ENCODE results near the gene ZNF865.

ZNF865 gene

DNA sequence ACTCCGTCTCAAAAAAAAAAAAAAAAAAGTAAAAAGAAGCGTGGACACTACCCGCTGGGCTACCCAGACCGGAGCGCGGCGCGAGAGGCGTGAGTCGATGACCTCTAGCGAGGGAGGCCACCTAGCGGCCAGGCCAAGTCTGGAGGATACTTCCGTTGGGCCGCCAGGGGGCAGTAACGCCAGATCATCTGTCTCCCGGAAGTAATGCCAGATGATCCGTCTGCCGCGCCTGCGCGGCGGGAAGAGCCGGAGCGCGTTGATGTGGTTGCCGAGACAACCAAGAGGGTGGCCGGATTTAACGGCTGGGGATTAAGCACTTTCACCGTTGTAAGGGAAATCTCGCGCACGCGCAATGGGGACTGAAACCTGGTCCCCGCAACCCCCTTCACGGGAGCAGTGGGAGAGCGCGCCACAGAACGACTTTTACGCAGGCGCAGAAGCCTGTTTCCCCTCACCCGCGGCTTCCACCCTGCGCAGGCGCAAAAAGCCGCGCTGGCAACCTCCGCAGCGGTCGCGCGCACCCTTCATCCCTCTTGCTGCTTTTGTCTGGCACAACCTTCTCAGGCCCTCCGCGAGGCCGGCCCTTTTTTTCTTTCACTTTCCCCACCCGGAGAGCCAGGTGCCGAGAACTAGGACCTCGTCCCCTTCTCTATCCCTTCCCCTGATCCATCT, 48.3 kb downstream of the ZNF865 start:
- Histone ChIP-seq H3K4me2 (ENCODE audit: low read depth, low read length) (peak overlapping the region; percentile 44), H3K27ac (ENCODE audit: low read length) (peak overlapping the region; percentile 87), H3K4me1 (ENCODE audit: low read length) (peaks cover 20% of the 10 kb centered on the region; the same call in 1 of the 2 replicates), H3K27me3 (replicated peaks; ENCODE audit: insufficient read depth, low read length) (no peaks in the 10 kb centered on the region), H3K9me3 (replicated peaks; ENCODE audit: insufficient read depth, low read length) (no peaks in the 10 kb centered on the region), H3K9ac (ENCODE audit: low read length) (peak overlapping the region; percentile 95), H2AFZ (ENCODE audit: low read length) (peak overlapping the region; percentile 38), H3K9me2 (replicated peaks; ENCODE audit: insufficient read depth, low read length) (no peaks in the 10 kb centered on the region), H3K4me3 (ENCODE audit: low read length) (peak overlapping the region; percentile 79), H4K20me1 (ENCODE audit: insufficient read depth, low read length) (peaks cover 30% of the 10 kb centered on the region), H3F3A (ENCODE audit: insufficient read depth, low read length) (peaks cover 4% of the 10 kb centered on the region; the same call in 1 of the 2 replicates), H3K36me3 (replicated peaks; ENCODE audit: insufficient read depth, low read length) (no peaks in the 10 kb centered on the region), H3K79me2 (ENCODE audit: low read length) (peaks cover 39% of the 10 kb centered on the region)
- DNase-seq = peak; percentile 99
- TF ChIP-seq EZH2phosphoT487 (IDR thresholded peaks at IDR 0.05; ENCODE audit: low read length) = no peak
- TF ChIP-seq, protein P1, sequence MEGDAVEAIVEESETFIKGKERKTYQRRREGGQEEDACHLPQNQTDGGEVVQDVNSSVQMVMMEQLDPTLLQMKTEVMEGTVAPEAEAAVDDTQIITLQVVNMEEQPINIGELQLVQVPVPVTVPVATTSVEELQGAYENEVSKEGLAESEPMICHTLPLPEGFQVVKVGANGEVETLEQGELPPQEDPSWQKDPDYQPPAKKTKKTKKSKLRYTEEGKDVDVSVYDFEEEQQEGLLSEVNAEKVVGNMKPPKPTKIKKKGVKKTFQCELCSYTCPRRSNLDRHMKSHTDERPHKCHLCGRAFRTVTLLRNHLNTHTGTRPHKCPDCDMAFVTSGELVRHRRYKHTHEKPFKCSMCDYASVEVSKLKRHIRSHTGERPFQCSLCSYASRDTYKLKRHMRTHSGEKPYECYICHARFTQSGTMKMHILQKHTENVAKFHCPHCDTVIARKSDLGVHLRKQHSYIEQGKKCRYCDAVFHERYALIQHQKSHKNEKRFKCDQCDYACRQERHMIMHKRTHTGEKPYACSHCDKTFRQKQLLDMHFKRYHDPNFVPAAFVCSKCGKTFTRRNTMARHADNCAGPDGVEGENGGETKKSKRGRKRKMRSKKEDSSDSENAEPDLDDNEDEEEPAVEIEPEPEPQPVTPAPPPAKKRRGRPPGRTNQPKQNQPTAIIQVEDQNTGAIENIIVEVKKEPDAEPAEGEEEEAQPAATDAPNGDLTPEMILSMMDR (IDR thresholded peaks at IDR 0.05; ENCODE audit: low read length) = peak; percentile 99

DNA sequence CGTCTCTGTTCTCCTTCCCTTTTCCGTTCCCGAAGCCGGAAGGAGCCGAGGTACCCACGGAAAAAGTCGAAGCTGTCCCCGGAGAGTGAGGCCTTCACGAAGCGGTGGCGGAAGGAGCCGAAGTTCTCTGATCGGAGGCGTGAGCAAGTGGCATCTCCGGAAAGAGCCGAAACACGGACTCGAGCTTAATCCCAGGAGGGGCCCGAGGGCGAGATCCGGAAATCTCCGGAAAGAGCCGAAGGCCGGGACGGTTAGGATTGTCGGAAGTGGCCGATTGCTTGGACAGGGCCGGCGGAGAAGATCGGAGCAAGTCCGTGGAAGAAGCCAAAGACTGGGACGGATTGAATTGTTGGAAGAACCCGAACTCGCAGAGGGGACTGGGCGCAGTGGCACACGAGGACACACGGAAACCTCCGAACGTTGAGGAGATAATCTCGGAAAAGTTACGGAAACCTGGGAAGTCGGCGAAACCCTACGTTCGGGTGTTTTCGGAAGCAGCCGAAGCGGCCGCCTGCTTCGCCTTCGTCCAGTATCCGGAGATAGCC, 48.9 kb downstream of the ZNF865 start:
- Histone ChIP-seq H3K27me3 (replicated peaks; ENCODE audit: insufficient read depth, low read length) (no peaks in the 10 kb centered on the region), H4K20me1 (ENCODE audit: insufficient read depth, low read length) (peaks cover 36% of the 10 kb centered on the region), H3K4me1 (ENCODE audit: low read length) (peaks cover 20% of the 10 kb centered on the region; the same call in 1 of the 2 replicates), H3K79me2 (ENCODE audit: low read length) (peaks cover 45% of the 10 kb centered on the region), H3K9ac (ENCODE audit: low read length) (peak overlapping the region; percentile 95), H3K9me3 (replicated peaks; ENCODE audit: insufficient read depth, low read length) (no peaks in the 10 kb centered on the region), H3F3A (ENCODE audit: insufficient read depth, low read length) (peaks cover 4% of the 10 kb centered on the region; the same call in 1 of the 2 replicates), H3K36me3 (replicated peaks; ENCODE audit: insufficient read depth, low read length) (no peaks in the 10 kb centered on the region), H3K9me2 (replicated peaks; ENCODE audit: insufficient read depth, low read length) (no peaks in the 10 kb centered on the region), H3K4me3 (ENCODE audit: low read length) (peak overlapping the region; percentile 79), H2AFZ (ENCODE audit: low read length) (peak overlapping the region; percentile 67), H3K4me2 (ENCODE audit: low read depth, low read length) (peak overlapping the region; percentile 44), H3K27ac (ENCODE audit: low read length) (peak overlapping the region; percentile 87)
- peak; percentile 100 for DNase-seq
- TF ChIP-seq EZH2phosphoT487 (IDR thresholded peaks at IDR 0.05; ENCODE audit: low read length) (no peak), EZH2 (optimal IDR thresholded peaks at IDR 0.05; ENCODE audit: low read depth, low read length) (no peak)
- TF ChIP-seq, protein P1 (IDR thresholded peaks at IDR 0.05; ENCODE audit: low read length) = no peak

DNA sequence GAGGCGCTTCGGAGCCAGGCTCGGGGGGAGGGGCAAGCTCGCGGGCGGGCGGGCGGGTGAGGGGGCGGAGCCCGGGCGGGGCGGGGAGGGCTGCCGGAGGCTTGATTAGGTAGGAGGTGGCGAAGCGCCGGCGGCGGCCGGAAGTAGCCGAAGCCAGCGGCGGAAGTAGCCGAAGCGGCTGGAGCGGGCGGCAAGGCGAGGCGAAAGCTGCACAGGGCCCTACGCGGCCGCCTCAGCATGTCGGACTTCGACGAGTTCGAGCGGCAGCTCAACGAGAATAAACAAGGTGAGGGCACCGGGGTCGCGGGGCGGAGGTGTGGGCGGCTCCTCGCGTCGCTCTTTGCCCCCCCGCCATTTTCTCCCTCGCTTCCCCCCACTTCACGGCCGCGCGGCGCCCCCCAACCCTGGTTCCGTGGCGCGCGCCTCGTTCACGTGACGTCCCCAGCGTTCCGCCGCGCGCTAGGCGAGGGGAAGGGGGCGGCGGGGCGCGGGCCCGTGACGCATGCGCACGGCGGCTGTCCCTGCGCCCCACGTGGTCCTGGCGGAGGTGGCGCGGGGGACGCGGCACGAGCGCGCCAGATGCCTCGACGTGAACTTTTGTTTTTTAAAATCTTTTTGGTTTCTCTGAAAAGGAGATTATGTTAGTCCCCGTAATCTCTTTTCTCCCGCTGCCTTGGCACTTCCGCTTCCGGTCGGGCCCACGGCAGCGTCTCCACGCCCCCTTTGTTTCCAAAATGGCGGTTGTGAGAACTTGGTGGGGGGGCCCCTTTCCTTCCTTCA, 49.6 kb downstream of the ZNF865 start, which contains the start of gene U2AF2:
TSS of gene U2AF2 (plus strand) at position 168 of the 780 bp plus-strand sequence. CDS start at position 238, 70 bp downstream.
- peaks cover 4% of the 10 kb centered on the region; the same call in 1 of the 2 replicates for H3F3A ChIP-seq (ENCODE audit: insufficient read depth, low read length)
- no peaks in the 10 kb centered on the region for H3K36me3 ChIP-seq (replicated peaks; ENCODE audit: insufficient read depth, low read length)
- H2AFZ ChIP-seq (ENCODE audit: low read length) = peak within 1 kb of the TSS; percentile 67
- DNase-seq = peak; percentile 92
- peak within 1 kb of the TSS; percentile 100 for H3K9ac ChIP-seq (ENCODE audit: low read length)
- H3K27ac ChIP-seq (ENCODE audit: low read length) = peak within 1 kb of the TSS; percentile 99
- H4K20me1 ChIP-seq (ENCODE audit: insufficient read depth, low read length) = peaks cover 41% of the 10 kb centered on the region
- no peaks in the 10 kb centered on the region for H3K9me3 ChIP-seq (replicated peaks; ENCODE audit: insufficient read depth, low read length)
- H3K4me1 ChIP-seq (ENCODE audit: low read length) = peaks cover 20% of the 10 kb centered on the region; the same call in 1 of the 2 replicates
- H3K4me2 ChIP-seq (ENCODE audit: low read depth, low read length) = peak within 1 kb of the TSS; percentile 99
- H3K9me2 ChIP-seq (replicated peaks; ENCODE audit: insufficient read depth, low read length) = no peaks in the 10 kb centered on the region
- TF ChIP-seq, protein P1 (IDR thresholded peaks at IDR 0.05; ENCODE audit: low read length) = no peak
- TF ChIP-seq EZH2phosphoT487 (IDR thresholded peaks at IDR 0.05; ENCODE audit: low read length) (no peak), EZH2 (optimal IDR thresholded peaks at IDR 0.05; ENCODE audit: low read depth, low read length) (no peak)
- H3K79me2 ChIP-seq (ENCODE audit: low read length) = peaks cover 52% of the 10 kb centered on the region
- H3K27me3 ChIP-seq (replicated peaks; ENCODE audit: insufficient read depth, low read length) = no peaks in the 10 kb centered on the region
- H3K4me3 ChIP-seq (ENCODE audit: low read length) = peak within 1 kb of the TSS; percentile 91
